Stomach (tissue), 9 donors: ENCODE data around the gene ABCA12. TPM values are rescaled to one million over a fixed set of nuclear protein-coding genes. Genes with fewer than 3 reads are reported as not detected.

ENCODE experiments used
- DNase-seq, 2 donors: peaks; one replicate each; pipeline versions ENCODE4 v3.0.0 to v3.0.0-alpha.2; 2013 to 2019
- H3K27ac ChIP-seq, 5 donors: fragments of 200-600 bp in 4 of 5; sonication (generic) in 4 of 5; one replicate each; pipeline ENCODE4 v1.5.1; 2013 to 2019; ENCODE audit warnings: mild to moderate bottlenecking in 1 of 5, moderate library complexity in 1 of 5
- H3K27me3 ChIP-seq, 3 donors: fragments of 200-600 bp; sonication (generic); one replicate each; pipeline ENCODE4 v1.5.1; 2017 to 2019; ENCODE audit warnings: mixed run types in 1 of 3
- H3K36me3 ChIP-seq, 4 donors: fragments of 200-600 bp; sonication (generic); 1 replicate in 3 of 4; 2 replicates in 1 of 4; pipeline ENCODE4 v1.5.1; 2016 to 2019
- H3K4me1 ChIP-seq, 4 donors: fragments of 200-600 bp; sonication (generic); one replicate each; pipeline ENCODE4 v1.5.1; 2016 to 2019
- H3K4me3 ChIP-seq, 4 donors: fragments of 200-600 bp; sonication (generic) in 3 of 4; one replicate each; pipeline ENCODE4 v1.5.1; 2016 to 2019; ENCODE audit warnings: mild to moderate bottlenecking in 1 of 4
- H3K9me3 ChIP-seq, 4 donors: fragments of 200-600 bp; sonication (generic); one replicate each; pipeline ENCODE4 v1.5.1; 2016 to 2019
- CTCF ChIP-seq, 7 experiments: fragments of 450-650 bp in 4 of 7; fragments of 200-600 bp in 3 of 7; sonication (generic) in 3 of 7; IDR thresholded peaks; one replicate each; pipeline ENCODE4 v1.5.1; 2016 to 2019; ENCODE audit warnings: antibody characterized with exemption in 7 of 7, control low read depth in 2 of 7, mild to moderate bottlenecking in 1 of 7
- EP300 ChIP-seq: sonication (generic); formaldehyde crosslinking; IDR thresholded peaks from one replicate; pipeline ENCODE4 v1.6.1; 2017; ENCODE audit warnings: antibody characterized with exemption
- POLR2A ChIP-seq, 4 donors: fragments of 450-650 bp; IDR thresholded peaks; one replicate each; pipeline ENCODE4 v1.6.1; 2016; ENCODE audit warnings: antibody characterized with exemption in 4 of 4, control low read depth in 2 of 4, mild to moderate bottlenecking in 1 of 4, moderate library complexity in 1 of 4
- POLR2AphosphoS5 ChIP-seq, 3 donors: sonication (generic); formaldehyde crosslinking; IDR thresholded peaks; one replicate each; pipeline ENCODE4 v1.6.1; 2016; ENCODE audit warnings: antibody characterized with exemption in 3 of 3
- WGBS, 5 donors: extraction: QIAGEN DNeasy Blood & Tissue Kit in 3 of 5; methylation state at CpG; one replicate each; pipeline versions ENCODE4 v1.1.5 to v1.1.7; 2013 to 2018; 5-methylcytosine and 5-hydroxymethylcytosine counted together
- intact Hi-C: fragments of 100-400 bp; cut with DNase I; formaldehyde crosslinking; loops from one replicate; pipeline ENCODE4 v1.15.1; 2023; ENCODE audit warnings: low total_unique reads
- polyA plus RNA-seq, 3 donors: library from polyadenylated mRNA; stranded (reverse); fragments of 200-250 nt; gene quantifications; one replicate each; pipeline ENCODE4 v1.2.3, GENCODE V29; 2013
- total RNA-seq, 5 donors: library from RNA; depleted of rRNA; stranded (reverse); fragments of >200 nt; gene quantifications; one replicate each; pipeline versions ENCODE4 v1.1.0 to v1.2.3, GENCODE V29; 2014 to 2016
- donor health status: healthy with polysubstance abuse.
- donor health status: Bipolar disorder and iron deficiency.
- donor health status: healthy.

The ABCA12 gene
- total and polyA plus RNA-seq, 8 donors = under 0.01 to 1.8 (median 0.15) TPM; not detected in 4

GRCh38 chr2:215105607-215106354 lies 32.6 kb downstream of the ABCA12 start:
- H3K36me3 ChIP-seq = no peaks in the 10 kb centered on the region
- DNase-seq = no peak
- no peaks in the 10 kb centered on the region for H3K9me3 ChIP-seq
- no peaks in the 10 kb centered on the region for H3K4me1 ChIP-seq
- H3K27me3 ChIP-seq = no peaks in the 10 kb centered on the region
- WGBS, 5 donors = 77 to 85% (median 78%) methylated on average over 5 of the region's 5 CpGs
- intact Hi-C loops = no loop called here
- H3K4me3 ChIP-seq = no peak overlapping the region
- H3K27ac ChIP-seq = no peak overlapping the region
- TF ChIP-seq CTCF (IDR thresholded peaks at IDR 0.05) = no peak
- no peak for TF ChIP-seq POLR2AphosphoS5 (IDR thresholded peaks at IDR 0.05)
- no peak for TF ChIP-seq EP300
- no peak for TF ChIP-seq POLR2A (IDR thresholded peaks at IDR 0.05)

- intact Hi-C loops = no loop called here
- no peaks in the 10 kb centered on the region for H3K27me3 ChIP-seq
- no peaks in the 10 kb centered on the region for H3K4me1 ChIP-seq
- H3K27ac ChIP-seq = no peak overlapping the region
- no peaks in the 10 kb centered on the region for H3K36me3 ChIP-seq
- no peaks in the 10 kb centered on the region for H3K9me3 ChIP-seq
- WGBS, 5 donors = 72 to 85% (median 79%) methylated on average over 4 of the region's 4 CpGs
- H3K4me3 ChIP-seq = no peak overlapping the region
- TF ChIP-seq CTCF (IDR thresholded peaks at IDR 0.05) (no peak), POLR2AphosphoS5 (IDR thresholded peaks at IDR 0.05) (no peak)
- DNase-seq = no peak
Observed at GRCh38 chr2:215104226-215104625, 34.2 kb downstream of the ABCA12 start.

GRCh38 chr2:215098875-215099274 lies 39.6 kb downstream of the ABCA12 start:
- intact Hi-C loops = no loop called here
- no peak for DNase-seq
- H3K27ac ChIP-seq = no peak overlapping the region
- H3K36me3 ChIP-seq = no peaks in the 10 kb centered on the region
- TF ChIP-seq POLR2A (IDR thresholded peaks at IDR 0.05) = no peak
- no peak for TF ChIP-seq POLR2AphosphoS5 (IDR thresholded peaks at IDR 0.05)
- no peak for TF ChIP-seq CTCF (IDR thresholded peaks at IDR 0.05)
- no peak for TF ChIP-seq EP300
- no peak overlapping the region for H3K4me3 ChIP-seq
- WGBS, 5 donors = 90 to 99% (median 92%) methylated on average over 6 of the region's 6 CpGs
- peaks cover 0 to 8% (median 3%) of the 10 kb centered on the region in 4 donors for H3K9me3 ChIP-seq
- H3K27me3 ChIP-seq = no peaks in the 10 kb centered on the region
- H3K4me1 ChIP-seq = no peaks in the 10 kb centered on the region

GRCh38 chr2:215084080-215084479 lies 54.3 kb downstream of the ABCA12 start:
- Histone ChIP-seq H3K27ac (no peak overlapping the region), H3K4me1 (no peaks in the 10 kb centered on the region), H3K4me3 (no peak overlapping the region), H3K27me3 (no peaks in the 10 kb centered on the region), H3K9me3 (no peaks in the 10 kb centered on the region), H3K36me3 (no peaks in the 10 kb centered on the region)
- 79 to 87% (median 83%) methylated on average over 5 of the region's 5 CpGs for WGBS, 5 donors
- DNase-seq = no peak
- intact Hi-C loops = no loop called here
- TF ChIP-seq EP300 = no peak
- TF ChIP-seq CTCF (IDR thresholded peaks at IDR 0.05) = no peak
- TF ChIP-seq POLR2A (IDR thresholded peaks at IDR 0.05) = no peak
- TF ChIP-seq POLR2AphosphoS5 (IDR thresholded peaks at IDR 0.05) = no peak
